ENCODE data around the gene HERC4. TPM values are rescaled to one million over a fixed set of nuclear protein-coding genes. Genes with fewer than 3 reads are reported as not detected.
A peak's percentile ranks its signal among the peaks of the same experiment; 100 is the strongest.

The HERC4 gene
- total and polyA plus RNA-seq, 9 of the 15 experiments (the other 6 are each of a cell fraction or from before 2014, with no cell fraction given): 12.5 to 33.5 (median 22.8) TPM

DNA sequence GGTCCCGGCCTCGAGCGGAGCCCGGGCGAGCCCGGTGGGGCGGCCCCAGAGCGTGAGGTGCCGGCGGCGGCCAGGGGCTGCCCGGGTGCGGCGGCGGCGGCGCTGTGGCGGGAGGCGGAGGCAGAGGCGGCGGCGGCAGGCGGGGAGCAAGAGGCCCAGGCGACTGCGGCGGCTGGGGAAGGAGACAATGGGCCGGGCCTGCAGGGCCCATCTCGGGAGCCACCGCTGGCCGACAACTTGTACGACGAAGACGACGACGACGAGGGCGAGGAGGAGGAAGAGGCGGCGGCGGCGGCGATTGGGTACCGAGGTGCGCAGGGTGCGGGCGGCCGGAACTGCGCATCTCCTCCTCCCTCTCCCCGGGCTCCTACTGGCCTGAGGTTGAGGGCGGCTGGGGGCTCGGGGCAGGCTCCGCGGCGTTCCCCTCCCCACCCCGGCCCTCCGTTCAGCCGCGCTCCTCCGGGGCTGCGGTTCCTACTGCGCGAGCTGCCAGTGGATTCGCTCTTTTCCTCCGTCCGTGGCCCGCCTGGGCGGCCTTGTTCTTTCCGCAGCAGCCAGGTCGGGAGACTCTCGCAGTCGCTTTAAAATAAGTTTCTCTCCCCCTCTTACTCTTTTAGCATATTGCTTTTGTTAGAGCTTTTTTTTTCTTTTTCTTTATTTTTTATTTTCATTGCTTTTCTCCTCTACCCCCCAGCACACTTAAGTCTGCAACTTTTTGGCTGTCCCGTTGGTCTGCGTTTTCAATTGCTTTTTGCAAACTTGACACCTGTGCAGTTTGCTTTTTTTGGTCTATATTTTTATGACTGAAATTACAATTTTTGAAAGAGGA is 190.0 kb downstream of the HERC4 start (continued):
- TF ChIP-seq, protein P1, sequence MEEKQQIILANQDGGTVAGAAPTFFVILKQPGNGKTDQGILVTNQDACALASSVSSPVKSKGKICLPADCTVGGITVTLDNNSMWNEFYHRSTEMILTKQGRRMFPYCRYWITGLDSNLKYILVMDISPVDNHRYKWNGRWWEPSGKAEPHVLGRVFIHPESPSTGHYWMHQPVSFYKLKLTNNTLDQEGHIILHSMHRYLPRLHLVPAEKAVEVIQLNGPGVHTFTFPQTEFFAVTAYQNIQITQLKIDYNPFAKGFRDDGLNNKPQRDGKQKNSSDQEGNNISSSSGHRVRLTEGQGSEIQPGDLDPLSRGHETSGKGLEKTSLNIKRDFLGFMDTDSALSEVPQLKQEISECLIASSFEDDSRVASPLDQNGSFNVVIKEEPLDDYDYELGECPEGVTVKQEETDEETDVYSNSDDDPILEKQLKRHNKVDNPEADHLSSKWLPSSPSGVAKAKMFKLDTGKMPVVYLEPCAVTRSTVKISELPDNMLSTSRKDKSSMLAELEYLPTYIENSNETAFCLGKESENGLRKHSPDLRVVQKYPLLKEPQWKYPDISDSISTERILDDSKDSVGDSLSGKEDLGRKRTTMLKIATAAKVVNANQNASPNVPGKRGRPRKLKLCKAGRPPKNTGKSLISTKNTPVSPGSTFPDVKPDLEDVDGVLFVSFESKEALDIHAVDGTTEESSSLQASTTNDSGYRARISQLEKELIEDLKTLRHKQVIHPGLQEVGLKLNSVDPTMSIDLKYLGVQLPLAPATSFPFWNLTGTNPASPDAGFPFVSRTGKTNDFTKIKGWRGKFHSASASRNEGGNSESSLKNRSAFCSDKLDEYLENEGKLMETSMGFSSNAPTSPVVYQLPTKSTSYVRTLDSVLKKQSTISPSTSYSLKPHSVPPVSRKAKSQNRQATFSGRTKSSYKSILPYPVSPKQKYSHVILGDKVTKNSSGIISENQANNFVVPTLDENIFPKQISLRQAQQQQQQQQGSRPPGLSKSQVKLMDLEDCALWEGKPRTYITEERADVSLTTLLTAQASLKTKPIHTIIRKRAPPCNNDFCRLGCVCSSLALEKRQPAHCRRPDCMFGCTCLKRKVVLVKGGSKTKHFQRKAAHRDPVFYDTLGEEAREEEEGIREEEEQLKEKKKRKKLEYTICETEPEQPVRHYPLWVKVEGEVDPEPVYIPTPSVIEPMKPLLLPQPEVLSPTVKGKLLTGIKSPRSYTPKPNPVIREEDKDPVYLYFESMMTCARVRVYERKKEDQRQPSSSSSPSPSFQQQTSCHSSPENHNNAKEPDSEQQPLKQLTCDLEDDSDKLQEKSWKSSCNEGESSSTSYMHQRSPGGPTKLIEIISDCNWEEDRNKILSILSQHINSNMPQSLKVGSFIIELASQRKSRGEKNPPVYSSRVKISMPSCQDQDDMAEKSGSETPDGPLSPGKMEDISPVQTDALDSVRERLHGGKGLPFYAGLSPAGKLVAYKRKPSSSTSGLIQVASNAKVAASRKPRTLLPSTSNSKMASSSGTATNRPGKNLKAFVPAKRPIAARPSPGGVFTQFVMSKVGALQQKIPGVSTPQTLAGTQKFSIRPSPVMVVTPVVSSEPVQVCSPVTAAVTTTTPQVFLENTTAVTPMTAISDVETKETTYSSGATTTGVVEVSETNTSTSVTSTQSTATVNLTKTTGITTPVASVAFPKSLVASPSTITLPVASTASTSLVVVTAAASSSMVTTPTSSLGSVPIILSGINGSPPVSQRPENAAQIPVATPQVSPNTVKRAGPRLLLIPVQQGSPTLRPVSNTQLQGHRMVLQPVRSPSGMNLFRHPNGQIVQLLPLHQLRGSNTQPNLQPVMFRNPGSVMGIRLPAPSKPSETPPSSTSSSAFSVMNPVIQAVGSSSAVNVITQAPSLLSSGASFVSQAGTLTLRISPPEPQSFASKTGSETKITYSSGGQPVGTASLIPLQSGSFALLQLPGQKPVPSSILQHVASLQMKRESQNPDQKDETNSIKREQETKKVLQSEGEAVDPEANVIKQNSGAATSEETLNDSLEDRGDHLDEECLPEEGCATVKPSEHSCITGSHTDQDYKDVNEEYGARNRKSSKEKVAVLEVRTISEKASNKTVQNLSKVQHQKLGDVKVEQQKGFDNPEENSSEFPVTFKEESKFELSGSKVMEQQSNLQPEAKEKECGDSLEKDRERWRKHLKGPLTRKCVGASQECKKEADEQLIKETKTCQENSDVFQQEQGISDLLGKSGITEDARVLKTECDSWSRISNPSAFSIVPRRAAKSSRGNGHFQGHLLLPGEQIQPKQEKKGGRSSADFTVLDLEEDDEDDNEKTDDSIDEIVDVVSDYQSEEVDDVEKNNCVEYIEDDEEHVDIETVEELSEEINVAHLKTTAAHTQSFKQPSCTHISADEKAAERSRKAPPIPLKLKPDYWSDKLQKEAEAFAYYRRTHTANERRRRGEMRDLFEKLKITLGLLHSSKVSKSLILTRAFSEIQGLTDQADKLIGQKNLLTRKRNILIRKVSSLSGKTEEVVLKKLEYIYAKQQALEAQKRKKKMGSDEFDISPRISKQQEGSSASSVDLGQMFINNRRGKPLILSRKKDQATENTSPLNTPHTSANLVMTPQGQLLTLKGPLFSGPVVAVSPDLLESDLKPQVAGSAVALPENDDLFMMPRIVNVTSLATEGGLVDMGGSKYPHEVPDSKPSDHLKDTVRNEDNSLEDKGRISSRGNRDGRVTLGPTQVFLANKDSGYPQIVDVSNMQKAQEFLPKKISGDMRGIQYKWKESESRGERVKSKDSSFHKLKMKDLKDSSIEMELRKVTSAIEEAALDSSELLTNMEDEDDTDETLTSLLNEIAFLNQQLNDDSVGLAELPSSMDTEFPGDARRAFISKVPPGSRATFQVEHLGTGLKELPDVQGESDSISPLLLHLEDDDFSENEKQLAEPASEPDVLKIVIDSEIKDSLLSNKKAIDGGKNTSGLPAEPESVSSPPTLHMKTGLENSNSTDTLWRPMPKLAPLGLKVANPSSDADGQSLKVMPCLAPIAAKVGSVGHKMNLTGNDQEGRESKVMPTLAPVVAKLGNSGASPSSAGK (IDR thresholded peaks at IDR 0.05): no peak
- TF ChIP-seq SPI1 (IDR thresholded peaks at IDR 0.05; ENCODE audit: borderline replicate concordance, low read depth, low read length): 0 out of 2 replicates have a peak, but pooled peaks have one; percentile 15
- TF ChIP-seq NRF1 (conservative IDR thresholded peaks at IDR 0.05 in 1 of 2, IDR thresholded peaks at IDR 0.05 in 1 of 2): peak; percentile 95
- TF ChIP-seq RBBP5 (IDR thresholded peaks at IDR 0.05; ENCODE audit: borderline replicate concordance, insufficient read depth, low read length, poor library complexity, severe bottlenecking): peak; percentile 72
- no peak for TF ChIP-seq TCFL5 (CRISPR knock-in tag; conservative IDR thresholded peaks at IDR 0.05)
- TF ChIP-seq DIDO1 (tag; IDR thresholded peaks at IDR 0.05; ENCODE audit: low read depth): no peak
- TF ChIP-seq MECOM (CRISPR knock-in tag; IDR thresholded peaks at IDR 0.05): no peak
- no peak for TF ChIP-seq NCOA1 (IDR thresholded peaks at IDR 0.05; ENCODE audit: low read depth)
- TF ChIP-seq ZNF431 (CRISPR knock-in tag; IDR thresholded peaks at IDR 0.05): no peak
- TF ChIP-seq, protein P2, sequence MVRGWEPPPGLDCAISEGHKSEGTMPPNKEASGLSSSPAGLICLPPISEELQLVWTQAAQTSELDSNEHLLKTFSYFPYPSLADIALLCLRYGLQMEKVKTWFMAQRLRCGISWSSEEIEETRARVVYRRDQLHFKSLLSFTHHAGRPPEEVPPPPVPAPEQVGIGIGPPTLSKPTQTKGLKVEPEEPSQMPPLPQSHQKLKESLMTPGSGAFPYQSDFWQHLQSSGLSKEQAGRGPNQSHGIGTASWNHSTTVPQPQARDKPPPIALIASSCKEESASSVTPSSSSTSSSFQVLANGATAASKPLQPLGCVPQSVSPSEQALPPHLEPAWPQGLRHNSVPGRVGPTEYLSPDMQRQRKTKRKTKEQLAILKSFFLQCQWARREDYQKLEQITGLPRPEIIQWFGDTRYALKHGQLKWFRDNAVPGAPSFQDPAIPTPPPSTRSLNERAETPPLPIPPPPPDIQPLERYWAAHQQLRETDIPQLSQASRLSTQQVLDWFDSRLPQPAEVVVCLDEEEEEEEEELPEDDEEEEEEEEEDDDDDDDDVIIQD (CRISPR knock-in tag; IDR thresholded peaks at IDR 0.05): peak; percentile 45; the same call in 1 of the 2 replicates
- 0 out of 2 replicates have a peak, but pooled peaks have one; percentile 44 for TF ChIP-seq ZNF76 (CRISPR knock-in tag; IDR thresholded peaks at IDR 0.05; ENCODE audit: borderline replicate concordance)
- TF ChIP-seq, protein P3, sequence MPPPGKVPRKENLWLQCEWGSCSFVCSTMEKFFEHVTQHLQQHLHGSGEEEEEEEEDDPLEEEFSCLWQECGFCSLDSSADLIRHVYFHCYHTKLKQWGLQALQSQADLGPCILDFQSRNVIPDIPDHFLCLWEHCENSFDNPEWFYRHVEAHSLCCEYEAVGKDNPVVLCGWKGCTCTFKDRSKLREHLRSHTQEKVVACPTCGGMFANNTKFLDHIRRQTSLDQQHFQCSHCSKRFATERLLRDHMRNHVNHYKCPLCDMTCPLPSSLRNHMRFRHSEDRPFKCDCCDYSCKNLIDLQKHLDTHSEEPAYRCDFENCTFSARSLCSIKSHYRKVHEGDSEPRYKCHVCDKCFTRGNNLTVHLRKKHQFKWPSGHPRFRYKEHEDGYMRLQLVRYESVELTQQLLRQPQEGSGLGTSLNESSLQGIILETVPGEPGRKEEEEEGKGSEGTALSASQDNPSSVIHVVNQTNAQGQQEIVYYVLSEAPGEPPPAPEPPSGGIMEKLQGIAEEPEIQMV (tag; conservative IDR thresholded peaks at IDR 0.05; ENCODE audit: low read depth): no peak
